Testis (tissue), 3 donors: ENCODE measurements around the gene NELL1. TPM values are rescaled to one million over a fixed set of nuclear protein-coding genes. Genes with fewer than 3 reads are reported as not detected.

Experiments used
- polyA plus RNA-seq: library from polyadenylated mRNA; stranded (reverse); fragments of 350-450 nt; fragmentation: Illumina TruSeq; extraction: RNeasy Lipid Tissue Mini Kit (QIAGEN cat#74804); gene quantifications from one replicate; pipeline ENCODE4 v1.2.3, GENCODE V29; 2014; ENCODE audit warnings: low read depth, low replicate concordance; ENCODE audit not compliant: insufficient read depth
- small RNA-seq, 2 donors: library from RNA; depleted of rRNA; stranded (forward); fragments of <200 nt; gene quantifications; one replicate each; pipeline ENCODE3, GENCODE V24; 2016
- total RNA-seq, 2 donors: library from RNA; depleted of rRNA; stranded (reverse); fragments of >200 nt; gene quantifications; one replicate each; pipeline ENCODE4 v1.2.3, GENCODE V29; 2016

NELL1 gene
- total and polyA plus RNA-seq, 3 donors from 2014 or later = 4.9 to 8.9 (median 7.0) TPM

Small RNA genes lying within 50 kb of the gene (small RNA-seq; reads per million reads assigned to genes)
- gene RNA5SP336 = 24.4 to 43.2 reads per million in 2 donors
- gene RNA5SP337 = 0 reads per million in 2 donors

Other genes starting within 250 kb of the NELL1 start
- gene SLC6A5, start 70.0 kb upstream of the NELL1 start, total RNA-seq = 1 to 10 TPM; 1.5 to 1.9 TPM
- 2.1 TPM for gene SLC6A5, start 70.0 kb upstream of the NELL1 start, polyA plus RNA-seq